HT-29 (cell line): Measurements from ENCODE around the gene CCL1. TPM values are rescaled to one million over a fixed set of nuclear protein-coding genes. Genes with fewer than 3 reads are reported as not detected.

ENCODE experiments used
- total RNA-seq: library from RNA; depleted of rRNA; stranded (reverse); fragments of >200 nt; shearing (Covaris generic); gene quantifications from 2 replicates; pipeline ENCODE4 v1.2.3, GENCODE V29; 2014; rRNA removed

Gene CCL1
- total RNA-seq, 1 experiment from 2014 or later: not detected

Other genes with a start within 250 kb of the CCL1 start
- not detected in 2 replicates for gene CCL2, start 107.9 kb downstream of the CCL1 start, total RNA-seq
- gene CCL7, start 93.0 kb downstream of the CCL1 start, total RNA-seq: not detected in 2 replicates
- gene CCL11, start 77.5 kb downstream of the CCL1 start, total RNA-seq: not detected in 2 replicates
- gene CCL8, start 43.8 kb downstream of the CCL1 start, total RNA-seq: not detected in 2 replicates
- not detected in 2 replicates for gene CCL13, start 6.8 kb downstream of the CCL1 start, total RNA-seq
- gene TMEM132E, start 216.3 kb upstream of the CCL1 start, total RNA-seq: not detected in 2 replicates